ENCODE results near the gene RASL11B.

DNA sequence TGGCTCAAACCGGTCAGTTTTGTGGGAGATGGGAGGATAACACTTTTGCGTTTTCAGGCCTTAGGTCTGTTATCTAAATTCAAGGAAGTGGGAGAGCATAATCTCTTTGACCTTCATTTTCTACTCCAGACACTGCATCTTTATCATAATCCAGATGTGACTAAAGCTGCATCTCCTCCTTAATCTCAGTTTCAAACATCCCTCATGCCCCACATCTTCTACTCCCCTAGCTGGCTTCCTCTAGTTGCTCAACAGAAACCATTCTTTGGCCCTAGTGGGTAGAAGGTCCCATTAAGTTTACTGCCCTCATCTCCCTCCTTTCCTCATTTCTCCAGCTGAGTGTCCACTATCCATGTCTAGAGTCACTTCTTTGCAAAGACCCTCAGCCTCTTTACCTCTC lies 18.8 kb upstream of the RASL11B start:
- TF ChIP-seq POLR2AphosphoS5 (IDR thresholded peaks at IDR 0.05) (no peak), CTCF (IDR thresholded peaks at IDR 0.05) (no peak), EP300 (IDR thresholded peaks at IDR 0.05) (no peak)

All from suprapubic skin (tissue), 4 donors.